ENCODE data around the gene LRIG1.

DNA sequence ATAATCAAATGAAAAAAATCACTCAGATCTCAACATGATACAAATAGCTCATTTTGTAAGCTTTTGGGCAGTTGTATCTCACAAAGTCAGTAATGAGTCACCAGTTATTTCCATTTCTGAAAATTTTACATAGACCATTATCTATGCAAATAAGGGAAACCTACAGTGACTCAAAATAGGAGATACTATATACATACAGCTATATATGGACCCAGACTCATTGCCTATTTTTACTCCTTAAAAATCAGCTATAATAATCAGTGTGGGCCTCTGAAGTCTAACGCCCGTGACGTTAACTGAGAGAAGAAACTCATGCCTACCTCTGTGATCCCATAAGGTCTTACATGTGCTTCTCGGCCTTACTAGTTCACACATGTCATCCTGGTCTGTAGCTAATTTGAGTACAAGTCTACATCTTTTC, 31.6 kb downstream of the LRIG1 start:
- TF ChIP-seq, protein P1, sequence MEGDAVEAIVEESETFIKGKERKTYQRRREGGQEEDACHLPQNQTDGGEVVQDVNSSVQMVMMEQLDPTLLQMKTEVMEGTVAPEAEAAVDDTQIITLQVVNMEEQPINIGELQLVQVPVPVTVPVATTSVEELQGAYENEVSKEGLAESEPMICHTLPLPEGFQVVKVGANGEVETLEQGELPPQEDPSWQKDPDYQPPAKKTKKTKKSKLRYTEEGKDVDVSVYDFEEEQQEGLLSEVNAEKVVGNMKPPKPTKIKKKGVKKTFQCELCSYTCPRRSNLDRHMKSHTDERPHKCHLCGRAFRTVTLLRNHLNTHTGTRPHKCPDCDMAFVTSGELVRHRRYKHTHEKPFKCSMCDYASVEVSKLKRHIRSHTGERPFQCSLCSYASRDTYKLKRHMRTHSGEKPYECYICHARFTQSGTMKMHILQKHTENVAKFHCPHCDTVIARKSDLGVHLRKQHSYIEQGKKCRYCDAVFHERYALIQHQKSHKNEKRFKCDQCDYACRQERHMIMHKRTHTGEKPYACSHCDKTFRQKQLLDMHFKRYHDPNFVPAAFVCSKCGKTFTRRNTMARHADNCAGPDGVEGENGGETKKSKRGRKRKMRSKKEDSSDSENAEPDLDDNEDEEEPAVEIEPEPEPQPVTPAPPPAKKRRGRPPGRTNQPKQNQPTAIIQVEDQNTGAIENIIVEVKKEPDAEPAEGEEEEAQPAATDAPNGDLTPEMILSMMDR (IDR thresholded peaks at IDR 0.05; ENCODE audit: poor library complexity), result no peak
- TF ChIP-seq EZH2 (IDR thresholded peaks at IDR 0.05; ENCODE audit: borderline replicate concordance) (no peak), EZH2phosphoT487 (IDR thresholded peaks at IDR 0.05; ENCODE audit: low read depth, severe bottlenecking, unreplicated experiment) (no peak)
